ENCODE measurements around the gene AKNAD1.

The AKNAD1 gene

DNA sequence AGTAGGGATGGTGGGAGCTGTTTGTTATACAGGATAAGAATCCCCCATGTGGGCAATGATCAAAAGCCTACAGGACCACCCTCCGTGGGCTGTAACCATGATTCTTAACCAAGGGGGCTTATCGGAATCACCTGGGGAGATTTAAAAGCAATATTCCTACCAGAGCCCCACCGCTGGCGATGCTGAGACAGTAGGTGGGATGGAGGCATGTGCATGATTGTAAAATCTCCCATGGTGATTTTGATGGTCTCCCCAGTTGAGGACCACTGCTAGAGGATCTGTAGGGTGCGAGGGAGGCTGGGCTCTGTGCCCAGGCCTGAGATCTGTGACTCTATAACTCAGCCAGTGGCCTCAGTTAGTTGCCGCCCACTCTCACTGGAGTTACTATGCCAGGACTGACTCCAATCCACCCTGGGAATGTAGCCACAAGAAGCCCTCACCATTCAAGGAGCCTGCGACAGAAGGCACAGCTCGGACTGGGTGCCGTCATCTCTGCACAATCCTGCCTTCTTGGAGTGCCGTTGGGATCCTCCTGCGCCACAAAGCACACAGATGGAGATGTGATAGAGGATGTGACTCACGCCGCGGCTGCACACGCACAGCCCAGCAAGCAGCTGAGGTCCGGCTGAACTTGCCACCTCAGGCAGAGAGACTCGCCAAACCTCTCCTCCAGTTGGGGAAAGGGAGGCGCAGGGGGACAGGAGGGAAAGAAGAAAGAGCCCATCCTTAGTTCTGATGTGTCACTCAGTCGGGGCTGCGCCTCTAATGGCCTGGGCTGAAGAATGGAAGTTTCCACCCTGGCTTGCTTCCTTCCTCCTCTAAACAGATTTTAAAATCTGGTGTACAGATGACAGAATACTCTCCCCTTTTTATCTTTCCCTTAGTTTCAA lies 26.5 kb downstream of the AKNAD1 start:
- DNase-seq, result no peak

DNA sequence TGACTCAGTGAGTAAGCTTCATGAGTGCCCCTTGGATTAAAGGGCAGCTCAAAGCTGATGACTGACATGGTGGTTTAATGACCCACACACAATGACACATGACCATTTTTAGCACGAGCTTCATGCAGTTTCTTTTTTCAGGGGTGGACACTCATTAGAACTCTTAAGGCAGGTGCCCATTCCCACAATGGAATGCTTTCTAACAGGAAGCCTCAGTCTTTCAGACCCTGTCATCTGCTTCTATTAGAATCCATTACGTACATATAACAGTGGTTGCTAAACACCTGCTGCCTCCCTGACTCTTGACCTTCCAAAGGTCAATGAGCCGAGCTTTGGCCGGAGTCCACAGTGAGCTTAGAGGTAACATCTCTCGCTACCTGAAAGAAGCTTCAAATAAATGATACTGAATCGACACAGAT lies 27.4 kb downstream of the AKNAD1 start:
- DNase-seq, result no peak

DNA sequence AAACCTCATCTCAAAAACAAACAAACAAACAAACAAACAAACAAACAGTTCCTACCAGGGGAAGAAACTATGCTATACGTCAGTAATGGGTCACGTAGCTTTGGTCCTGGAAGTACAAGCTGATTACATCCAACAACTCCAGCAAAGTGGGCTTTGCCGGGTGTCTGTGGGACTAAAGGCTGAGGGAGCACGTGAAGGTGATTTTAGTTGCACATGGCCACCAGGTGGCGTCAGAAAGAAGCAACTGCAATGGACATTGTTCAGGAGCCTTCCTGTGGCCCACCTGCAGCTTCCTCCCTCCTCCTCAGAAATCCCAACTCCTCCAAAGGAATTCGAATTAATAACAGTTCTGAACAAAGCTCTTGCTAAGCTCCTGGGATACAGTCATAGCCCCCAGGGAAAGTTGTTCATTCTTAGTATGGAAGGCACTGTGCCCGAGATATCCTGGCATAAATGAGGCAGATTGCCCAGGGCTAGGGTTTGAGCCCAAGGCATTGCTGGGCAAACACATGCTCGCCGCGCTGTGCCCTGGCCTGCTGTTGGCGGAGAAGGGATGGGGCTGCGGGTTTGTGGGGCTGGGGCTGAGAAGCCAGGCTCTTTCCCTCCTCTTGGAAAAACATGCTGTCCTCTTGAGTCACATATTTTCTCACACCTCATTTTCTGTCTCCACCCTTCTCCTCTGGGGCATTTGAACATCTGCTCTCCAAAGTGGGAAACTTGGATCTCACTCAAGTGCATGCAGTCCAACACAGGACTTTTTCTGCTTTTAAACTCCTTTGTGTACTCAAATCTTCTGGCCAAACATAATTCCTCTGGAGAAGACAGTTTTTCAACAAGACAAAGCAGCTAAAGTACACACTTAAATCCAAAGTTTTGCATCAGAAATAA lies 28.6 kb downstream of the AKNAD1 start:
- DNase-seq, result peak; percentile 84

DNA sequence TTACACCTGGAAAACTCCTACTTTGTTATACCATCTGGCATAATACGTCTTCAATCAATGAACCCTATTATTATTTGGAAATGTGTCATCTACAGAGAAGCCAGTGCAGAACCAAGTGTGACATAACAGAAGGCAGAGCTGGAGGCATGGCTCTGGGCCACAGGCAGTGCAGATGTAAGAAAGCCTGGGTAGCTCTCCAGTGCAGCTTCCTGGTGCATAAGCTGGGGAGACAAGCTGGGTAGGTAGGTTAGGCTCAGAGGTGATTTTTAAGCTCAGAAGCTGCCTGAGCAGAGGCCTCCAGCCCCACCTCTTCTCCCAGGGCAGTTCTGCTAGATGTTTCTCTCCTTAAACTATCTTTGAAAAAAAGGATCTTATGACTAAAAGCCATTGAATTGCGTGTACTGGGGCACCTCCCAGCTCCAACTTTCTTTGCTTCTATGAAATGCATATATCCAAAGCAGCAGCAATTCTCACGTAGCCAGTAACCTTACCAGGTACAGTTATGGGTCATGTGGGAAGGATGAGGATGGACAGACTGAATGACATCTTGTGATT lies 30.7 kb downstream of the AKNAD1 start:
- DNase-seq, result no peak

DNA sequence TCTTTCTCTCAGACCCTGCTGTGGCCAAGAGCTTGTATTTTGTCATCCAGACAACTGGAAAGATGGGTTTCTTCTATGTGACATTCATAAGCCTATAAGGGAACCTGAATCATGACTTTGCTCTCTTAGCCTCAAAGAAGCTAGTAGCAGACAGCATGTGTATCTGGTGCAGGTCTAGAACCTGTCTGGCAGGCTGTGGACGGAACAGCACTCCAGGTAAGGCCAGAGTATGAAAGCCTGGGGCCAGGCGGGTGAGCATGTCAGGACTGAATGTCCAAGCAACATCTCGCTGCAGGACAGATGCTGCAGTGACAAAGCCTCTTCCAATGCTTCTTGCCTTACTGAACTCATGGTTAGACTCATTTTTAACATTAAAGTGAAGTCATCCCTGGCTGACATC lies 32.8 kb downstream of the AKNAD1 start:
- no peak for DNase-seq

DNA sequence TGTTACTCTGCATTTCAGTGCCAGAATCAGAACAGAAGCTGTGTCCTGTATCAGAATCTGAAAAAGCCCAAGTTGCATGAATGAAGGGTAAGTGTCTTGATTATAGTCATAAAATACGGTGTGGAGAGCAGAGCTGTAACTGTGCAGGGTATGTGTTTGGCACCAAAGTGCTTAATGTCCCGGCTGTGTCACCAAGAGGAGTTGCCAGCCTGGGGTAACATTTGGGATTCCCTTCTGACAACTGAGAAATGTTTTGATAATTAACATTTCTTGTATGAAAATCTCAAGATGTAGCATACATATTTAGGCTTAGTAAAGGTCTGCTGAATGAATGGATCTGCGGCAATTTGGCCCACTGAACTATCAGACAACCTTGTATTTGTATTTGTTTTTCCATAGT lies 33.3 kb downstream of the AKNAD1 start:
- DNase-seq, result no peak

DNA sequence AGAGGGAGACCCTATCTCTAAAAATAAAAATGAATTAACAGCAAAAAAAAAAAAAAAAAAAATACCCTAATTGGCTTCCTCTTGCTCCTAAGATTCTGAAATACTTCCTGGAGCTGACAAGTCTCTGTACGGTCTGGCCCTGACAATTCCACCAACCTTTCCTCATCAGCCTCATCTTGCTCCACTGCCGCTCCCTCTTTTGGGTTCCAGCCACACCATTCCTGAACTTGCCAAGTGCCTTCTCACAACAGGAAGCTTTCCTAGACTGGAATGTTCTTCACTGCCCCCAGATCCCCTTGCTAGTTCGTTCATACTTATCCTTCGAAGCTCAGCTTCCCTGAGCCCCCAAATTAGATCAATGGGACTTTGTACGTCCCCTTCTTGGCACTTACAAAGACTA lies 37.0 kb downstream of the AKNAD1 start:
- DNase-seq, result no peak

DNA sequence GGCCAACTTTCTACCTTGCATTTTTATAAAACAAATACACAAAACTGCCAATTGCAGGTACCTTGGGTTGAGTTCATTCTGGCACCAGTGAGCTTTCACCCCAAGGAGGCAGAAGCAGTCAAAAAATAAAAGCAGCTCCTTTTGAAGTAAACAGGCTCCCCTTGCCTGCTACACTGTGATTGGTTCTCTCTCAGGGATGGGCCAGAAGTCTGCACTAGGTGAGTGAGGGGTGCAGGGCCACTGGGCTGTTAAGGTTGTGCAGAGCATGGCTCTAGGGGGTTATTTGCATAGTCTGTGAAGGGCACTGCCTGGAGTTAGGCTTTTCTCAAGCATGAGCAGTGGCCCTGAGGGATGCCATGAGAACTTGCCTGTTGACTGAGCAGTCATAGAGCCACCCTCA lies 39.1 kb downstream of the AKNAD1 start:
- DNase-seq, result no peak

DNA sequence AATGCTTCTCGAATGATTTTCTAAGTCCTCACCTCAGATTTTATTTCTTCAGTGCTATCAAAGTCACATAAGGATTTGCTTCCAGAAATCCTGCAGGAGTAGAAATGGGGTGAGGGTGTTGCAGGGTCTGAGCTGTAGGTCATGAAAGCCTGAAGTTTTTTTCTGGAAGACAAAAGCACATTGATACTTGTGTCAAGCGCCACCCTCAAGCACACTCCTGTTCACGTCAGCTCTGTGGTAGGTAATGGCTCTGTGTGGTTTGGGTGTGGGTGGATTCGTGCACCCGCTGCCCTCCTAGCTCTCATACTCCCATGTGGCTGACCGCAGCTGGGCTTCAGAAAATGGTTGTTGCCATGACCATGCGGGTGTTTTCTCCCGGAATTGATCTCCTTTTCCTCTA lies 39.9 kb downstream of the AKNAD1 start:
- no peak for DNase-seq

DNA sequence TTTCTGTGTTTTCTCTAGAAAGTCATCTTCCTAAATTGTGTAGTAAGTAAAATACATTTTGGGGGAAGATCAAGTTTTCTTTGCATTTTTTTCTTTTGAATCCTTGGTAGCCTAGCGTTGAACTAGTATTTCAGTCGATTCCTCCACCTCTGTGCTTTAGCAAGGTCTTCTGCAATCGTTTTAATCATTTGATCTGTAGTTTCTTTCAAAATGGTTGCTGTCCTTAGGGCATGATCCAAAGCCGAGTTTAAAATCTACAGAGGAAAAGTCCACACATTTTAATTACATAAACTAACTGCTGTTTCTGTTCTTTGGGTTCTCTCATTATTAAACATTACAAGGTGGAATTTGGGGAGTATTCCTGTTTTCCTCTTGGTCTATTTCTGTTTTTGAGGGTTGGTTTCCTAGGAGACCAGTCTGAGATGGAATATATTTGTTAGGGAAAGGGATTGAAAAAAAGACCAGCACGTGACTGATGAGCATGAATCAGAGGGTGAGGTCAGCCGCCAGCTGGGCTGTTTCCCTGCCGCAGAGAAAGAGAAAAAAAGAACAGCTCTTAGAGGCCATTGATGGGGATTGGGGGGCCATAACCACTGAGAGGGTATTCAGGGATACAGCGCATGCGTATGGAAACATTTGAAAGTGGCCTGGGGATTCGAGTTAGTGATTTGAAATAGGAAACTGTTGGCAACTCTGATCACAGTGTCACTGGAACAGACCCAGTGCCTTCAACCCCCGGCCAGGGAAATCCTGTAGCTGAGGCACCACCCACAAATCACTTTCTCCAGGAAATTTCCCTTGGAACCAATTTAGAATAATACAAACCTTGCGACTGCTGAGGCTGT lies 40.6 kb downstream of the AKNAD1 start:
- DNase-seq, result no peak

DNA sequence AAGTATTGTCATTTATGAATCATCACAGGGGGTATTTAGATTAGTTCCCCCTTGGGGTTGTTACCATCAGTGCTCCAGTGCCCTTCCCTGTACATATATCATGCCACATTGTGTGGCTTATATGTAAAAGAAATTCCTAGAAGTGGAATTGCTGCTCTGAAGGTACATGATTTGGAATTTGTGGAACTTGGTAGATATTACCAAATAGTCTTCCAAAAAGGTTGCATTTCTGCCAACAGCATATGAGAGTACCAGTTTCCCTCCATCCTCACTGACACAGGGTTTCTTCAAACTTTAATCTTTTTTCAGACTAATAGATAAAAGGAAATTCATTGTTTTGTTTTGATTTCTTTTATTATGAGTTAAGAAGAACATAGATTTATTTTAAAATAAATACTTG lies 41.3 kb downstream of the AKNAD1 start:
- DNase-seq, result no peak

DNA sequence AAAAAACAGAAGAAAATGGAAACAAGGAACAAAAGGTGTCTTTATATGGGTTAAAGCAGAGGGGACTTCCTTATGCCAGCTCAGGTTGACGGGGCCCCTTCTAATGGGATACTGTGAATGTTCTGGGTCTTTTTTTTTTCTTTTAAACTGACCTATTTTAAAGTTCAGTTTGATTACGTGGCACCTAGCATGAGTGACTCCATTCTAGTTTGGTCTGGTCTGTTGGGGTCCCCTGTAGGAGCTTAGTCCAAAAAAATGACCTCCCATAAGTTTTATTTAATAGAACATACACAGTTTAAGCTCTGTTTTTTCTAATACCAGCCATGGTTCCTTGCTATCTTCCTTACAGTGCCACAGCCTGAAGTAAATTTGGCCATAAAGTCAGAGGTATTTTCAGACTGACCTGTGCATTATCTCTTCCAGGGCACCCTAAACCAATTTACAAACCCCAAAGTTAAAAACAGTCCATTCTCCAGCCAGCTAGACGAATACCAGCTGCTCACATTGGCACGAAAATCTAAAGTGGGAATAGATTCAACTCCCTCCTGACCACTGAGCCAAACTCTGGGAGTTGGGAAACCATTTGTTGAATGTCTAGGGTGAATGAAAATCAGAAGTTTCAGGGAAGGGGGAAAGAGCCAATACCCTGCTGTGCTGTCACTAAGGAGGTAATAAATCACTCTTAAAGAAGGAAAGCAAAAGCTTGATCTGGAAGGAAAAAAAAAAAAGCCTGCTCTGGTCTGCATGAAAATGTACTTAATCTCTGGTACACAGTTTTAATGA lies 42.4 kb downstream of the AKNAD1 start:
- DNase-seq, result no peak

DNA sequence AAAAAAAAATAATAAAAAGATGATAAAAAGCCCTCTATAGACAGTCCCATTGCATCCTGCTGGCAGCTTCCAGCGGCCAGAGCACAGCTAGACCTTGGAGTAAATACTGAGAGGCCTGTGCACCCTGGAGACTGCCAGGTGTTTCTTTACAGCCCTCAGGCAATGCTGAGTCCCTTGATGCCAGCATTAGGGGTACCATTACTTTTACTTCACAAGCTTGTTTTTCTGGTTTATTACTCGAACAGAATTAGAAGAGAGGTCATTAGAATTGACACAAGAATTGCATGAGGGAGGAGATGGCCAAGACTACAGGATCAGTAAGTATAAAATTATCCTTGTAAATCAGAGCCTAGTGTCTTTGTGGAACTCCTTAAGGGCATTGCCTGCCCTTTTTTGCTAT lies 43.6 kb downstream of the AKNAD1 start:
- DNase-seq, result no peak

DNA sequence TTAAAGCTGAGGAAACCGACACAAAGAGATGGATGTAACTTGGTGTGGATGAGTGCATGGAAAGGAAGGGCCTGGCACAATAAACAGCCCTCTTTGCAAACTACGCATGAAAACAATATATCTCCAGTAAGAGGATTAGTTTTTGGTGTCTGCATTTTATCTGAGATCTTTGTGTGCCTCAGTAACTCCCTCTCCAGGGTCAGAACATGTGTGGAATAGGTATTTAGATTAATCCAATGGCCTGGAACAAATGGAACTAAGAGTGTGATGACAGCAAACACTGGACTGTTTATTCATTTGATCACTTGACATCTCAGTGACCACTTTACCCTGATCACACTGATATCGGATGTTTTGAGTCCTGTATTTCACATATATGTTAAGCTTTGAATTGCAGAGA lies 45.3 kb downstream of the AKNAD1 start:
- DNase-seq, result no peak

DNA sequence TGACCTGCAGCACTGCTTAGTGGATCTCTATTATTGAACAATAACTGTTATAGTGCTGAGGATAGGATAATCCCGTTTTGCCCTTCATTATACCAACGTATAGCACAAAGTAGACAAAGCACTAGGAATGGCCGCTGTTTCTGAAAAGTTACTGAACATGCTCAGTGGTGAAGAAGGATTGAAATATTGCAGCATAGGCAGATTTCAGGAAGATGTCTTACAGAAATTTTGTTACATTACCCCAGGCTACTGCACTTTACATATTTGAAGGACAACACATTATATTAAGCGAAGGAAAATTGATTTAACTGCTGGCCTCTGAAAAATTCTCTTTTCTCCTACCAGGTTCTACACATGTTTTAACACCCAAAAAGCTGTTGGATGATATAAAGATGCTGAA lies 48.5 kb downstream of the AKNAD1 start:
- no peak for DNase-seq

DNA sequence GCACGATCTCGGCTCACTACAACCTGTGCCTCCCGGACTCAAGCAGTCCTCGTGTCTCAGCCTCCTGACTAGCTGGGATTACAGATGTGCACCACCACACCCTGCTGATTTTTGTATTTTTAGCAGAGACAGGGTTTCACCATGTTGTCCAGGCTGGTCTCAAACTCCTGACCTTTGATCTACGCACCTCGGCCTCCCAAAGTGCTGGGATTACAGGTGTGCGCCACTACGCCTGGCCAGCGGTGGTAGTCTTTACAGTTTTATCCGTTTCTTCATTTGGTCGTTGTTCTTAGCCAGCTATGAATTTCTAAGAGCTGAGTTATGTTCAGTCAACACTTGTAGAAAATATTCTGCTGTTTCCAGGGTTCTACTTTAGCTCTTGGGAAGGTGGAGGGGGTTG lies 53.3 kb downstream of the AKNAD1 start:
- no peak for DNase-seq

DNA sequence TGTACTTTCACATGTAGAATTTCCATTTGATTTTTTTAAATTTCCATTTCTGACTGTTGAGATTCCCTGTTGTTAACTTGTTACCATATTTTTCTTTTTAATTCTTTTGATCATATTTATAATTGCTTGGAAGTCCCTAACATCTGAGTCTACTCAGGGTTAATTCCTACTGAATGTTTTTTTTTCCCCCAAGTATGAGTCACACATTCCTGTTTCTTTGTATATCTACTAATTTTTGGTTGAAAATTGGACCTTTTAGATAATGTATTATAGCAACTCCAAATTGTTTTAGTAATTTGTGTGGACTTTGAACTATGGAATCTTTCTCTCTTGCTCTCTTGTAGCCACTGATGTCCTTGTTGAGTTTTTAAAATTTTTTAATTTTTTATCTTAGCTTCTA lies 55.8 kb downstream of the AKNAD1 start:
- no peak for DNase-seq

DNA sequence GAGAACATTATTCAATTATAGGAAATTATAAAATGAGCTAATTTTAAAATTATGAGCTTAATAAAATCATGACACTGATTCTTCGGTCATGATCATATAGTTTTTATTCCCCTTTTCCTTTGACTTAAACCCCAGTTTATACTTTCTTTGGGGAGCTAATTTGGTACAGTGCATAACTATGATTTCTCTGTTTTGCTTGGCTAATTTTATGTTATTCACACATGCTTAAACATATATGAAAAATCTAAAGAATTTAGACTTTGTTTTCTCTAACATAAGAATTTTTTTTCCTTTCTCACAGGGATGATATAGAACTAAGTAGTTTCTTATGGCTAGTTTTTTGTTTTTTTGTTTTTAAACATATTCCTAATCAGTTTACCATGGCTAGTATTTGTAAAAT lies 57.9 kb downstream of the AKNAD1 start:
- DNase-seq, result no peak

DNA sequence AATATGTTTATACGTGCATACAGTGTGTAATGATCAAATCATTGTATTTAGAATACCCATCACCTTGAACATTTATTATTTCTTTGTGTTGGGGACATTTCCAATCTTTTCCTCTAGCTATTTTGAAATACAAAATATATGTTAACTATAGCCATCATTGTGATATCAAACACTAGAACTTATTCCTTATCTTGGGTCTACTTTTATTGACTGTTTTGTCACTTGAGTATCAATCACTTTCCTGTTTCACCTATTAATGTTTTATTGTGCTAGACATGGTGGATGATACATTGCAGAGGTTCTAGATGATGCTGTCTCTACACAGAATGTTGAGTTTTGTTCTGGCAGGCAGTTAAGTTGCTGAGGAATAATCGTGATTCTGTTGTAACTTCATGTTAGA lies 64.5 kb downstream of the AKNAD1 start:
- no peak for DNase-seq

DNA sequence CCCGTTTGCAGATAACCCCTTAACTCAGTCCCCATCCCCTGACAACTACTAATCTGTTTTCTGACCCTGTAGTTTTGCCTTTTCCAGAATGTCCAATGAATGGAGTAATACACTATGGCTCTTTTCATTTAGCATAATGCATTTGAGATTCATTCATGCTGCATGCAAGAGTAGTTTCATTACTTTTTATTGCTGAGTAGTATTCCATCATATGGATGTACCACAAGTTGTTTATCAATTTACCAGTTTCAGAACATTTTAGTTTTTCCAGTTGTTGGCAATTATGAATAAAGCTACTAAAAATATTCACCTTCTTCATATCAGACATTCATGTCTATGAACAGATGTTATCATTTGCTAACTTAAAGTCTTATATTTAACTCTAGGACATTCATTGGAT lies 65.1 kb downstream of the AKNAD1 start:
- no peak for DNase-seq

DNA sequence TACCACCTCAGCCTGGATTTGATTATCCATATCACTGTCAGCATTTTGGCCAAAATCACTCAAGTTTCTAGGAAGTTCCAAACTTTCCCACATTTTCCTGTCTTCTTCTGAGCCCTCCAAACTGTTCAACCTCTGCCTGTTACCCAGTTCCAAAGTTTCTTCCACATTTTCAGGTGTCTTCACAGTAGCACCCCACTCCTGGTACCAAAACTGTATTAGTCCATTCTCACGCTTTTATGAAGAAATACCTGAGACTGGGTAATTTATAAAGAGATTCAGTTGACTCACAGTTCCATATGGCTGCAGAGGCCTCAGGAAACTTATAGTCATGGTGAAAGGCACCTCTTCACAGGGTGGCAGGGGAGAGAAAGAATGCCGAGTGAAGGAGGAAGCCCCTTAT lies 71.0 kb downstream of the AKNAD1 start:
- no peak for DNase-seq

DNA sequence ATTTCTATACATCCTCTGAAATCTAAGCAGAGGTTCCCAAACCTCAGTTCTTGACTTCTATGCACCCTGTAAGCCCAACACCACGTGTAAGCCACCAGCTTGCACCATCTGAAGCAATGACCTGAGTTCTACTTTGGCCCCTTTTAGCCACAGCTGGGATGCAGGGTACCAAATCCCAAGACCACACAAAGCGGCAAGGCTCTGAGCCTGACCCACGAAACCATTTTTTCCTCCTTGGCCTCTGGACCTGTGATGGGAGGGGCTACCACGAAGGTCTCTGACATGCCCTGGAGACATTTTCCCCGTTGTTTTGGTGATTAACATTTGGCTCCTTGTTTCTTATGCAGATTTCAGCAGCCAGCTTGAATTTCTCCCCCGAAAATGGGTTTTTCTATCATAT lies 71.6 kb downstream of the AKNAD1 start:
- no peak for DNase-seq
